A673 (cell line): ENCODE measurements around the gene MKNK2. TPM values are rescaled to one million over a fixed set of nuclear protein-coding genes. Genes with fewer than 3 reads are reported as not detected.

ENCODE experiments used
- BruUV-seq: library from RNA; stranded (reverse); fragments of 400-500 nt; replicated peaks from 2 replicates; lab custom pipeline; 2021; lab: Mats Ljungman, UMichigan
- CTCF ChIA-PET: fragments of 300-600 bp; sonication (Branson Sonifier 250); formaldehyde crosslinking; loops from one replicate; lab custom pipeline; 2022; ENCODE audit warnings: antibody characterized with exemption; lab: Charles Lee
- POLR2A ChIA-PET: fragments of 300-600 bp; sonication (Branson Sonifier 250); formaldehyde crosslinking; loops from one replicate; lab custom pipeline; 2022; ENCODE audit warnings: antibody characterized with exemption; ENCODE audit not compliant: low non-redundant PET; lab: Charles Lee
- DNase-seq: peaks from one replicate; pipeline ENCODE4 v3.0.0-alpha.2; 2015; ENCODE audit warnings: low spot score
- H3K27ac ChIP-seq: fragments of 200-600 bp; sonication (generic); 2 replicates; pipeline ENCODE4 v1.5.1; 2016; ENCODE audit warnings: mixed run types, low read depth, mild to moderate bottlenecking, mixed read lengths, antibody characterized with exemption, low read length; ENCODE audit not compliant: poor library complexity, severe bottlenecking
- H3K27me3 ChIP-seq: fragments of 200-600 bp; sonication (generic); replicated peaks from 2 replicates; pipeline ENCODE4 v1.6.1; 2017; ENCODE audit warnings: mixed run types, low read depth, mild to moderate bottlenecking, mixed read lengths, antibody characterized with exemption, low read length; ENCODE audit not compliant: insufficient read depth, poor library complexity
- H3K36me3 ChIP-seq: fragments of 200-600 bp; sonication (generic); 2 replicates; pipeline ENCODE4 v1.6.1; 2016; ENCODE audit warnings: mixed run types, mild to moderate bottlenecking, mixed read lengths, antibody characterized with exemption, low read length; ENCODE audit not compliant: insufficient read depth, poor library complexity, severe bottlenecking
- H3K4me1 ChIP-seq: fragments of 200-600 bp; sonication (generic); 2 replicates; pipeline ENCODE4 v1.6.1; 2017; ENCODE audit warnings: mixed run types, mild to moderate bottlenecking, mixed read lengths, antibody characterized with exemption, low read length; ENCODE audit not compliant: insufficient read depth, poor library complexity, severe bottlenecking
- H3K4me3 ChIP-seq: fragments of 200-600 bp; sonication (generic); 2 replicates; pipeline ENCODE4 v1.5.1; 2016; ENCODE audit warnings: low read depth, mixed run types, mild to moderate bottlenecking, mixed read lengths, low read length; ENCODE audit not compliant: poor library complexity, severe bottlenecking
- H3K9me3 ChIP-seq: fragments of 200-600 bp; sonication (generic); 2 replicates; pipeline ENCODE4 v1.6.1; 2016; ENCODE audit warnings: mixed run types, low read depth, mild to moderate bottlenecking, mixed read lengths, antibody characterized with exemption, low read length; ENCODE audit not compliant: poor library complexity, severe bottlenecking
- EZH2 ChIP-seq: fragments of 200-600 bp; sonication (generic); IDR thresholded peaks from 2 replicates; pipeline ENCODE4 v1.6.1; 2017; ENCODE audit warnings: borderline replicate concordance, low read depth, mild to moderate bottlenecking, mixed read lengths, antibody characterized with exemption, low read length; ENCODE audit not compliant: poor library complexity, severe bottlenecking
- intact Hi-C: fragments of 100-400 bp; cut with micrococcal nuclease; formaldehyde crosslinking; loops from one replicate; pipeline ENCODE4 v1.10.0; 2022; ENCODE audit not compliant: unreplicated experiment
- total RNA-seq: library from RNA; stranded (reverse); gene quantifications from 2 replicates; pipeline ENCODE4 v1.2.3, GENCODE V29; 2021
- TF ChIP-seq, protein P1 (sequence below): fragments of 300-800, 200-600 bp; sonication (generic); conservative IDR thresholded peaks from 2 replicates; pipeline ENCODE4 v1.5.1; 2017; ENCODE audit warnings: low read depth, mild to moderate bottlenecking, antibody characterized with exemption, low read length, moderate library complexity, mixed read lengths

Gene MKNK2
- total RNA-seq, 1 experiment from 2014 or later: 106 TPM

DNA sequence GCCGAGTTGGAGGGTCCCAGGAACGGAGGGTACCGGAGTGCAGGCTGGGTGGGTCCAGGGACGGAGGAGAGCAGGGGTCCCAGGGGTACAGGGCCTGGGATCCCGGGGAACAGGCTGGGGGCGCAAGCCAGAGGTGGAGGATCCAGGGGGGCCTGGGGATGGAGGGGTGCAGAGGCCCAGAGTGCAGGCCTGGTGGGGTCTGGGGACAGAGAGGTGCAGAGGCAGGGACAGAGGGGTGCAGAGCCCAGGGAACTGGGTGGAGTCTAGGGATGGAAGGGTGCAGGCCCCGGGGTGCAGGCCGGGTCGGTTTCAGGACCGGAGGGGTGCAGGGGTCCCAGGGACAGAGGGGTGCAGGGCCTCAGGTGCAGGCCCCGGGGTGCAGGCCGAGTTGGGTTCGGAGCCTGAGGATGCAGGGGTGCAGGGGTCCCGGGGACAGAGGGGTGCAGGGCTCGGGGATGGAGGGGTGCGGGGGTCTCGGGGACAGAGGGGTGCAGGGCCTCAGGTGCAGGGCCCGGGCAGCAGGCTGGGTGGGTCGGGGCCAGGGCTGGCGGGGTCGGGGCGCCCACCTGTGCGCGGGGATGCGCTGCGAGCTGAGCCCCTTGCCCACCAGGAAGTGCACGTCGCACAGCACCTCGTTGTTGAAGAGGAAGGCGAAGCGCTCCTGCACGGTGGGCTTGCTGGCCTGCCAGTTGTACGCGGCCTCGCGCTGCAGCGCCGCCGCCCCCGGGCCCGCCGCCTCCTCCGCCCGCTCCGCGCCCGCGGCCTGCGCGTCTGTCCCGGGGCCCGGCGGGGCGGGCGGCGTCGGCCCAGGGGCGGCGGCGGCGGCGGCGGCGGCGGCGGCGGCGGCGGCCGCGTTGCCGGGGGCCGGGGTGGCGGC, 36.1 kb downstream of the MKNK2 start:
- Histone ChIP-seq H3K9me3 (no peaks in the 10 kb centered on the region), H3K4me3 (peak overlapping the region; percentile 81), H3K4me1 (no peaks in the 10 kb centered on the region), H3K27ac (peak overlapping the region; percentile 67), H3K36me3 (peaks cover 6% of the 10 kb centered on the region), H3K27me3 (no peaks in the 10 kb centered on the region)
- no TSS peak for BruUV-seq
- TF ChIP-seq, protein P1, sequence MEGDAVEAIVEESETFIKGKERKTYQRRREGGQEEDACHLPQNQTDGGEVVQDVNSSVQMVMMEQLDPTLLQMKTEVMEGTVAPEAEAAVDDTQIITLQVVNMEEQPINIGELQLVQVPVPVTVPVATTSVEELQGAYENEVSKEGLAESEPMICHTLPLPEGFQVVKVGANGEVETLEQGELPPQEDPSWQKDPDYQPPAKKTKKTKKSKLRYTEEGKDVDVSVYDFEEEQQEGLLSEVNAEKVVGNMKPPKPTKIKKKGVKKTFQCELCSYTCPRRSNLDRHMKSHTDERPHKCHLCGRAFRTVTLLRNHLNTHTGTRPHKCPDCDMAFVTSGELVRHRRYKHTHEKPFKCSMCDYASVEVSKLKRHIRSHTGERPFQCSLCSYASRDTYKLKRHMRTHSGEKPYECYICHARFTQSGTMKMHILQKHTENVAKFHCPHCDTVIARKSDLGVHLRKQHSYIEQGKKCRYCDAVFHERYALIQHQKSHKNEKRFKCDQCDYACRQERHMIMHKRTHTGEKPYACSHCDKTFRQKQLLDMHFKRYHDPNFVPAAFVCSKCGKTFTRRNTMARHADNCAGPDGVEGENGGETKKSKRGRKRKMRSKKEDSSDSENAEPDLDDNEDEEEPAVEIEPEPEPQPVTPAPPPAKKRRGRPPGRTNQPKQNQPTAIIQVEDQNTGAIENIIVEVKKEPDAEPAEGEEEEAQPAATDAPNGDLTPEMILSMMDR: no peak
- no peak for TF ChIP-seq EZH2
- peak; percentile 48 for DNase-seq
- ChIA-PET CTCF (no interaction called here), POLR2A (no interaction called here)
- intact Hi-C loops: no loop called here

DNA sequence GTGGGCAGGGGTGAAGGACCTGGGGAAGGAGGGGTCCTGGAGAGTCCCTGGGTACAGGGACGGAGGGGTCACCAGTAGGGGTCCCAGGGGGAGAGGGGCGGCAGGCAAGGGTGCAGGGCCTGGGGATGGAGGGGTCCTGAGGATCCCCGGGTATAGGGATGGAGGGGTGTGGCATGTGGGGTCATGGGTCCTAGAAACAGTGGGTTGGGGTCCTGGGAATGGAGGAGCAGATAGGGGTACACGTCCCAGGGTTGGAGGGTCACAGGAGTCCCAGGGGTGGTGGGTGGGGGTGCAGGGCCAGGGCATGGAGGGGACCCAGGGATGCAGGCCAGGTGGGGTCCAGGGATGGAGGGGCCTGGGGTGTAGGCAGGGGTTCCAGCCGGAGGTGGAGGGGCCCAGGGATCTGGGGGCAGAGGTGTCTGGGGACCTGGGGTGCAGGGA, 36.9 kb downstream of the MKNK2 start:
- Histone ChIP-seq H3K4me1 (no peaks in the 10 kb centered on the region), H3K27me3 (no peaks in the 10 kb centered on the region), H3K36me3 (peaks cover 6% of the 10 kb centered on the region), H3K27ac (no peak overlapping the region), H3K9me3 (no peaks in the 10 kb centered on the region), H3K4me3 (peak overlapping the region; percentile 81)
- BruUV-seq: no TSS peak
- POLR2A ChIA-PET: no interaction called here
- intact Hi-C loops: no loop called here
- CTCF ChIA-PET: no interaction called here
- TF ChIP-seq, protein P1: no peak
- TF ChIP-seq EZH2: no peak
- DNase-seq: no peak

- peak overlapping the region; percentile 23 for H3K27ac ChIP-seq
- H3K4me3 ChIP-seq: peak overlapping the region; percentile 81
- no peak for DNase-seq
- intact Hi-C loops: no loop called here
- ChIA-PET POLR2A (no interaction called here), CTCF (no interaction called here)
- no peaks in the 10 kb centered on the region for H3K9me3 ChIP-seq
- no peaks in the 10 kb centered on the region for H3K4me1 ChIP-seq
- H3K27me3 ChIP-seq: no peaks in the 10 kb centered on the region
- BruUV-seq: no TSS peak
- no peak for TF ChIP-seq EZH2
- TF ChIP-seq, protein P1: no peak
- peaks cover 6% of the 10 kb centered on the region for H3K36me3 ChIP-seq
These were observed 37.4 kb downstream of the MKNK2 start for GRCh38 chr19:2013683-2013961.
